ENCODE results near the gene CCL4.

DNA sequence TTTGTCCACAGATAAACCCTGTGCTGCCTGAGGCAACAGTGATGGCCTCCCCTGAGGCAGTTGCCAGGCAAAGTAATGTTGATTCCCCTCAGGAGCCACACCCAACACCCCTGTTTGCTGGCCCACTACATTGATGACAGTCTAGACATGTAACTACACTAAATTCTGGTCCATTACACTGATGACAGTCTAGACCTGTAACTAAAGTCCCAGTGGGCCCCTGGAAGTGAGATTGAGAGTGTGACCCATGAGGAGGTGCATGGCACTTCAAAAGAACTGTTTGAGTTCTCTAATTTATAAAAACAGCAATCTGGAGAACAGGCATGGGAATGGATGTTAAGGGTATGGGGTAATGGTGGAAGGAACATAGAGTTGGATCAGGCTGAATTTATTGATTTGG lies 8.9 kb downstream of the CCL4 start:
- TF ChIP-seq, protein P1, sequence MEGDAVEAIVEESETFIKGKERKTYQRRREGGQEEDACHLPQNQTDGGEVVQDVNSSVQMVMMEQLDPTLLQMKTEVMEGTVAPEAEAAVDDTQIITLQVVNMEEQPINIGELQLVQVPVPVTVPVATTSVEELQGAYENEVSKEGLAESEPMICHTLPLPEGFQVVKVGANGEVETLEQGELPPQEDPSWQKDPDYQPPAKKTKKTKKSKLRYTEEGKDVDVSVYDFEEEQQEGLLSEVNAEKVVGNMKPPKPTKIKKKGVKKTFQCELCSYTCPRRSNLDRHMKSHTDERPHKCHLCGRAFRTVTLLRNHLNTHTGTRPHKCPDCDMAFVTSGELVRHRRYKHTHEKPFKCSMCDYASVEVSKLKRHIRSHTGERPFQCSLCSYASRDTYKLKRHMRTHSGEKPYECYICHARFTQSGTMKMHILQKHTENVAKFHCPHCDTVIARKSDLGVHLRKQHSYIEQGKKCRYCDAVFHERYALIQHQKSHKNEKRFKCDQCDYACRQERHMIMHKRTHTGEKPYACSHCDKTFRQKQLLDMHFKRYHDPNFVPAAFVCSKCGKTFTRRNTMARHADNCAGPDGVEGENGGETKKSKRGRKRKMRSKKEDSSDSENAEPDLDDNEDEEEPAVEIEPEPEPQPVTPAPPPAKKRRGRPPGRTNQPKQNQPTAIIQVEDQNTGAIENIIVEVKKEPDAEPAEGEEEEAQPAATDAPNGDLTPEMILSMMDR (conservative IDR thresholded peaks at IDR 0.05; ENCODE audit: low read length): no peak
- no peak for TF ChIP-seq EZH2phosphoT487 (IDR thresholded peaks at IDR 0.05; ENCODE audit: borderline replicate concordance, low read depth, low read length)
